GM18517 (cell line): ENCODE measurements around the gene ANKS6.

Source experiments
- ATAC-seq: cut with Tn5 transposase; IDR thresholded peaks from one replicate; pipeline ENCODE4 v1.9.1; 2021; ENCODE audit warnings: mild to moderate bottlenecking, moderate library complexity; ENCODE audit not compliant: unreplicated experiment

Gene ANKS6

GRCh38 chr9:98796364-98797101, at the start of gene ANKS6:
ANKS6 (minus strand) TSS chr9:98796555; CDS start chr9:98796491, 64 bp downstream.
- ATAC-seq: peak; percentile 71

GRCh38 chr9:98846081-98846480, 49.7 kb upstream of the ANKS6 start:
- no peak for ATAC-seq

- no peak for ATAC-seq
Observed at GRCh38 chr9:98842510-98842909, 46.2 kb upstream of the ANKS6 start.

GRCh38 chr9:98839724-98840123, 43.4 kb upstream of the ANKS6 start:
- ATAC-seq: no peak

- ATAC-seq: no peak
Observed at GRCh38 chr9:98838868-98839565, 42.7 kb upstream of the ANKS6 start.

GRCh38 chr9:98838155-98838867, 42.0 kb upstream of the ANKS6 start:
- no peak for ATAC-seq

GRCh38 chr9:98837516-98837915, 41.2 kb upstream of the ANKS6 start:
- no peak for ATAC-seq

GRCh38 chr9:98836206-98836605, 39.9 kb upstream of the ANKS6 start:
- no peak for ATAC-seq

GRCh38 chr9:98834386-98834785, 38.0 kb upstream of the ANKS6 start:
- no peak for ATAC-seq

GRCh38 chr9:98833090-98833956, 37.0 kb upstream of the ANKS6 start:
- ATAC-seq: no peak

GRCh38 chr9:98832768-98833089, 36.4 kb upstream of the ANKS6 start:
- ATAC-seq: no peak

GRCh38 chr9:98831696-98832095, 35.3 kb upstream of the ANKS6 start:
- ATAC-seq: no peak

GRCh38 chr9:98830554-98830953, 34.2 kb upstream of the ANKS6 start:
- ATAC-seq: no peak

GRCh38 chr9:98829766-98830165, 33.4 kb upstream of the ANKS6 start:
- no peak for ATAC-seq

- no peak for ATAC-seq
Observed at GRCh38 chr9:98826716-98827115, 30.4 kb upstream of the ANKS6 start.

- no peak for ATAC-seq
Observed at GRCh38 chr9:98825414-98825813, 29.1 kb upstream of the ANKS6 start.

- ATAC-seq: no peak
Observed at GRCh38 chr9:98823666-98824334, 27.4 kb upstream of the ANKS6 start.

- ATAC-seq: no peak
Observed at GRCh38 chr9:98822661-98823060, 26.3 kb upstream of the ANKS6 start.

GRCh38 chr9:98821831-98822230, 25.5 kb upstream of the ANKS6 start:
- no peak for ATAC-seq

- ATAC-seq: no peak
Observed at GRCh38 chr9:98819231-98819630, 22.9 kb upstream of the ANKS6 start.
